Adipocyte (in vitro differentiated cells): Measurements from ENCODE around the gene BRD3.
A peak's percentile ranks its signal among the peaks of the same experiment; 100 is the strongest.

ENCODE experiments used
- DNase-seq: peaks from one replicate; pipeline ENCODE4 v3.0.0-alpha.2; 2015; ENCODE audit warnings: low read depth
- H3K27me3 ChIP-seq: replicated peaks from 2 replicates; pipeline ENCODE4 v1.7.0; 2013; ENCODE audit warnings: mild to moderate bottlenecking, low read length, moderate library complexity; ENCODE audit not compliant: control insufficient read depth, insufficient read depth
- H3K36me3 ChIP-seq: 2 replicates; pipeline ENCODE4 v1.7.0; 2013; ENCODE audit warnings: low read length, mild to moderate bottlenecking, moderate library complexity; ENCODE audit not compliant: control insufficient read depth, insufficient read depth, severe bottlenecking
- H3K4me1 ChIP-seq: 2 replicates; pipeline ENCODE4 v1.7.0; 2013; ENCODE audit warnings: mild to moderate bottlenecking, low read length, moderate library complexity; ENCODE audit not compliant: control insufficient read depth, insufficient read depth
- H3K4me3 ChIP-seq: 2 replicates; pipeline ENCODE4 v1.7.0; 2013; ENCODE audit warnings: mild to moderate bottlenecking, low read length, moderate library complexity
- H3K9ac ChIP-seq: 2 replicates; pipeline ENCODE4 v1.7.0; 2013; ENCODE audit warnings: mild to moderate bottlenecking, low read length, moderate library complexity
- H3K9me3 ChIP-seq: 2 replicates; pipeline ENCODE4 v1.7.0; 2013; ENCODE audit warnings: mild to moderate bottlenecking, low read length, moderate library complexity; ENCODE audit not compliant: control insufficient read depth

BRD3 gene

GRCh38 chr9:134024828-134025605 lies 42.8 kb downstream of the BRD3 start, which contains the start of gene BRD3OS:
Gene BRD3OS, plus strand, starts transcription at chr9:134025481. Its CDS starts 1,267 bp downstream, at chr9:134026748.
- H3K9ac ChIP-seq: peak within 1 kb of the TSS; percentile 76
- H3K27me3 ChIP-seq: no peaks in the 10 kb centered on the region
- peaks cover 14% of the 10 kb centered on the region for H3K4me1 ChIP-seq
- H3K36me3 ChIP-seq: no peaks in the 10 kb centered on the region
- DNase-seq: peak; percentile 100
- H3K4me3 ChIP-seq: peak within 1 kb of the TSS; percentile 83
- H3K9me3 ChIP-seq: no peaks in the 10 kb centered on the region

GRCh38 chr9:134024214-134024792 lies 43.5 kb downstream of the BRD3 start:
- Histone ChIP-seq H3K27me3 (no peaks in the 10 kb centered on the region), H3K4me3 (peak overlapping the region; percentile 75)

GRCh38 chr9:134014946-134015345 lies 52.9 kb downstream of the BRD3 start:
- Histone ChIP-seq H3K9ac (no peak overlapping the region), H3K9me3 (no peaks in the 10 kb centered on the region), H3K4me3 (no peak overlapping the region), H3K36me3 (no peaks in the 10 kb centered on the region), H3K27me3 (peaks cover 2% of the 10 kb centered on the region), H3K4me1 (no peaks in the 10 kb centered on the region)
- DNase-seq: no peak

More at GRCh38 chr9:134024214-134024792, 43.5 kb downstream of the BRD3 start:
- H3K9ac ChIP-seq: peak overlapping the region; percentile 44
- H3K9me3 ChIP-seq: no peaks in the 10 kb centered on the region
- DNase-seq: no peak
- H3K36me3 ChIP-seq: no peaks in the 10 kb centered on the region
- peaks cover 14% of the 10 kb centered on the region for H3K4me1 ChIP-seq

- Histone ChIP-seq H3K4me1 (no peaks in the 10 kb centered on the region), H3K9me3 (no peaks in the 10 kb centered on the region), H3K36me3 (no peaks in the 10 kb centered on the region), H3K27me3 (peaks cover 10% of the 10 kb centered on the region), H3K9ac (no peak overlapping the region), H3K4me3 (no peak overlapping the region)
- DNase-seq: no peak
Observed at GRCh38 chr9:134011401-134011800, 56.4 kb downstream of the BRD3 start.

GRCh38 chr9:134010310-134011173 lies 57.3 kb downstream of the BRD3 start:
- Histone ChIP-seq H3K36me3 (no peaks in the 10 kb centered on the region), H3K9me3 (no peaks in the 10 kb centered on the region), H3K9ac (no peak overlapping the region), H3K27me3 (peaks cover 10% of the 10 kb centered on the region), H3K4me1 (no peaks in the 10 kb centered on the region), H3K4me3 (no peak overlapping the region)
- DNase-seq: no peak

GRCh38 chr9:134007571-134007970 lies 60.3 kb downstream of the BRD3 start:
- Histone ChIP-seq H3K4me3 (no peak overlapping the region), H3K9me3 (no peaks in the 10 kb centered on the region), H3K9ac (no peak overlapping the region), H3K4me1 (no peaks in the 10 kb centered on the region), H3K27me3 (peaks cover 20% of the 10 kb centered on the region), H3K36me3 (no peaks in the 10 kb centered on the region)
- no peak for DNase-seq

GRCh38 chr9:134007150-134007549 lies 60.7 kb downstream of the BRD3 start:
- Histone ChIP-seq H3K36me3 (no peaks in the 10 kb centered on the region), H3K9ac (no peak overlapping the region), H3K27me3 (peaks cover 20% of the 10 kb centered on the region), H3K4me1 (no peaks in the 10 kb centered on the region), H3K4me3 (no peak overlapping the region), H3K9me3 (no peaks in the 10 kb centered on the region)
- DNase-seq: no peak

GRCh38 chr9:134005381-134005780 lies 62.4 kb downstream of the BRD3 start:
- H3K36me3 ChIP-seq: no peaks in the 10 kb centered on the region
- no peak overlapping the region for H3K9ac ChIP-seq
- no peak for DNase-seq
- no peak overlapping the region for H3K4me3 ChIP-seq
- no peaks in the 10 kb centered on the region for H3K9me3 ChIP-seq
- H3K4me1 ChIP-seq: no peaks in the 10 kb centered on the region
- peaks cover 29% of the 10 kb centered on the region for H3K27me3 ChIP-seq

GRCh38 chr9:134004881-134005280 lies 62.9 kb downstream of the BRD3 start:
- Histone ChIP-seq H3K27me3 (peaks cover 26% of the 10 kb centered on the region), H3K9me3 (no peaks in the 10 kb centered on the region), H3K4me3 (no peak overlapping the region), H3K9ac (no peak overlapping the region), H3K4me1 (no peaks in the 10 kb centered on the region), H3K36me3 (no peaks in the 10 kb centered on the region)
- DNase-seq: no peak

- Histone ChIP-seq H3K36me3 (no peaks in the 10 kb centered on the region), H3K9me3 (no peaks in the 10 kb centered on the region), H3K4me1 (no peaks in the 10 kb centered on the region), H3K4me3 (no peak overlapping the region), H3K9ac (no peak overlapping the region), H3K27me3 (peaks cover 25% of the 10 kb centered on the region)
- DNase-seq: no peak
Observed at GRCh38 chr9:134004131-134004873, 63.5 kb downstream of the BRD3 start.
